ENCODE data around the gene ERGIC3. TPM values are rescaled to one million over a fixed set of nuclear protein-coding genes. Genes with fewer than 3 reads are reported as not detected.

Gene ERGIC3
- total and polyA plus RNA-seq, 10 donors: 127 to 179 (median 147) TPM

DNA sequence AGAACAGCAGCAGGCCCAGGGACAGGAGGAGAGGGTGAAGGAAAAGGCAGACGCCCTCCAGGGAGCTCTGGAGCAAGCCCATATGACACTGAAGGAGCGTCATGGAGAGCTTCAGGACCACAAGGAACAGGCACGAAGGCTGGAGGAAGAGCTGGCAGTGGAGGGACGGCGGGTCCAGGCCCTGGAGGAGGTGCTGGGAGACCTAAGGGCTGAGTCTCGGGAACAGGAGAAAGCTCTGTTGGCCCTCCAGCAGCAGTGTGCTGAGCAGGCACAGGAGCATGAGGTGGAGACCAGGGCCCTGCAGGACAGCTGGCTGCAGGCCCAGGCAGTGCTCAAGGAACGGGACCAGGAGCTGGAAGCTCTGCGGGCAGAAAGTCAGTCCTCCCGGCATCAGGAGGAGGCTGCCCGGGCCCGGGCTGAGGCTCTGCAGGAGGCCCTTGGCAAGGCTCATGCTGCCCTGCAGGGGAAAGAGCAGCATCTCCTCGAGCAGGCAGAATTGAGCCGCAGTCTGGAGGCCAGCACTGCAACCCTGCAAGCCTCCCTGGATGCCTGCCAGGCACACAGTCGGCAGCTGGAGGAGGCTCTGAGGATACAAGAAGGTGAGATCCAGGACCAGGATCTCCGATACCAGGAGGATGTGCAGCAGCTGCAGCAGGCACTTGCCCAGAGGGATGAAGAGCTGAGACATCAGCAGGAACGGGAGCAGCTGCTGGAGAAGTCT is 37.9 kb upstream of the ERGIC3 start:
- peaks cover under 1 to 78% (median 51%) of the 10 kb centered on the region in 6 donors for H3K4me1 ChIP-seq
- no peaks in the 10 kb centered on the region for H3K9me3 ChIP-seq
- H3K27me3 ChIP-seq (replicated peaks in 1 of 7): no peaks in the 10 kb centered on the region
- no peak for DNase-seq
- TF ChIP-seq POLR2AphosphoS5 (IDR thresholded peaks at IDR 0.05) (peak in 1 of 3 donors; percentile 39), POLR2A (IDR thresholded peaks at IDR 0.05) (no peak)
- intact Hi-C loops (cut with DNase I; ENCODE audit: low total_unique reads): no loop called here
- H3K27ac ChIP-seq: peak overlapping the region in 4 of 8 donors; percentile 31 to 66 (median 40)
- H3K36me3 ChIP-seq: peaks cover 0 to 100% (median 91%) of the 10 kb centered on the region in 6 donors
- no peak overlapping the region for H3K4me3 ChIP-seq
- WGBS, 5 donors: 90 to 95% (median 94%) methylated on average over 12 to 16 of the region's 16 CpGs

DNA sequence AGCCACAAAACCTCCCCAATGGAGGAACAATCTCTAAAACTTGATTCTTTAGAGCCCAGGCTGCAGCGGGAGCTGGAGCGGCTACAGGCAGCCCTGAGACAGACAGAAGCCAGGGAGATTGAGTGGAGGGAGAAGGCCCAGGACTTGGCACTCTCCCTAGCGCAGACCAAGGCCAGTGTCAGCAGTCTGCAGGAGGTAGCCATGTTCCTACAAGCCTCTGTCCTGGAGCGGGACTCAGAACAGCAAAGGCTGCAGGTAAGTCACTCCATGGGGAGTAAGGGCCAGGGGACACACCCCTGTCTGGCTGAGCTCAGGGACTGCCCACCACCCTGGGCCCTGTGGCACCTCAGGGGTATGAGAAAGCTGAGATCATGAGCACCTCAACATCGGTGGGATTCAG is 37.1 kb upstream of the ERGIC3 start:
- WGBS, 5 donors: 97 to 99% (median 98%) methylated on average over 4 to 5 of the region's 5 CpGs
- Histone ChIP-seq H3K4me1 (peaks cover 3 to 86% (median 53%) of the 10 kb centered on the region in 6 donors), H3K36me3 (peaks cover 0 to 100% (median 91%) of the 10 kb centered on the region in 6 donors), H3K9me3 (no peaks in the 10 kb centered on the region), H3K4me3 (no peak overlapping the region), H3K27me3 (replicated peaks in 1 of 7) (no peaks in the 10 kb centered on the region), H3K27ac (peak overlapping the region in 1 of 8 donors; percentile 18)
- intact Hi-C loops (cut with DNase I; ENCODE audit: low total_unique reads): no loop called here
- DNase-seq: no peak
- no peak for TF ChIP-seq POLR2AphosphoS5 (IDR thresholded peaks at IDR 0.05)
- no peak for TF ChIP-seq POLR2A (IDR thresholded peaks at IDR 0.05)
- TF ChIP-seq, protein P1, sequence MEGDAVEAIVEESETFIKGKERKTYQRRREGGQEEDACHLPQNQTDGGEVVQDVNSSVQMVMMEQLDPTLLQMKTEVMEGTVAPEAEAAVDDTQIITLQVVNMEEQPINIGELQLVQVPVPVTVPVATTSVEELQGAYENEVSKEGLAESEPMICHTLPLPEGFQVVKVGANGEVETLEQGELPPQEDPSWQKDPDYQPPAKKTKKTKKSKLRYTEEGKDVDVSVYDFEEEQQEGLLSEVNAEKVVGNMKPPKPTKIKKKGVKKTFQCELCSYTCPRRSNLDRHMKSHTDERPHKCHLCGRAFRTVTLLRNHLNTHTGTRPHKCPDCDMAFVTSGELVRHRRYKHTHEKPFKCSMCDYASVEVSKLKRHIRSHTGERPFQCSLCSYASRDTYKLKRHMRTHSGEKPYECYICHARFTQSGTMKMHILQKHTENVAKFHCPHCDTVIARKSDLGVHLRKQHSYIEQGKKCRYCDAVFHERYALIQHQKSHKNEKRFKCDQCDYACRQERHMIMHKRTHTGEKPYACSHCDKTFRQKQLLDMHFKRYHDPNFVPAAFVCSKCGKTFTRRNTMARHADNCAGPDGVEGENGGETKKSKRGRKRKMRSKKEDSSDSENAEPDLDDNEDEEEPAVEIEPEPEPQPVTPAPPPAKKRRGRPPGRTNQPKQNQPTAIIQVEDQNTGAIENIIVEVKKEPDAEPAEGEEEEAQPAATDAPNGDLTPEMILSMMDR (IDR thresholded peaks at IDR 0.05 in 8 of 11, conservative IDR thresholded peaks at IDR 0.05 in 3 of 11): no peak

DNA sequence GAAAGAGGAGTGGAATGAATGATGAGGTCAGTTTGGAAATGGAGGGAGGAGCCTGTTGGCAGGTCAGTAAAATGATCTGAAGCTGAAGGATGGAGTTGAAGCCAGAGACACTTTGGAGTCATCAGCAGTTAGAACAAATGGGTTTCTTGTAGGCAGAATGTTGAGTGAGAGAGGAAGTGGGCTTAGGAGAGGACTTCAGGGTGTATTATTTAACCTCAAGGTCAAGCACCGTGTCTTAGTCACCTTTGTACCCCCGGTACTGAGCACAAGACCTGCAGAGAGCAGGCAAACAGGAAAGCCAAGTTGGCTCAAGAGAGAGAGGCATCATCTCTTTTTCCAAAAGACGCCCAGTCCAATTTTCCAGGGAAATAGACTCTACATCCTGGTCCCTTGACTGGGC is 35.7 kb upstream of the ERGIC3 start:
- peaks cover 3 to 100% (median 91%) of the 10 kb centered on the region in 6 donors for H3K36me3 ChIP-seq
- peak in 1 of 3 donors; percentile 41 for TF ChIP-seq POLR2AphosphoS5 (IDR thresholded peaks at IDR 0.05)
- TF ChIP-seq, protein P1 (IDR thresholded peaks at IDR 0.05 in 8 of 11, conservative IDR thresholded peaks at IDR 0.05 in 3 of 11): no peak
- peak overlapping the region in 5 of 8 donors; percentile 12 to 64 (median 43) for H3K27ac ChIP-seq
- 56 to 75% (median 64%) methylated on average over 3 of the region's 3 CpGs for WGBS, 5 donors
- intact Hi-C loops (cut with DNase I; ENCODE audit: low total_unique reads): no loop called here
- H3K4me1 ChIP-seq: peaks cover 3 to 87% (median 53%) of the 10 kb centered on the region in 6 donors
- H3K4me3 ChIP-seq: no peak overlapping the region
- DNase-seq: no peak
- H3K27me3 ChIP-seq (replicated peaks in 1 of 7): no peaks in the 10 kb centered on the region
- H3K9me3 ChIP-seq: no peaks in the 10 kb centered on the region

- Histone ChIP-seq H3K27ac (peak overlapping the region in 5 of 8 donors; percentile 12 to 64 (median 43)), H3K36me3 (peaks cover 3 to 100% (median 91%) of the 10 kb centered on the region in 6 donors), H3K4me3 (no peak overlapping the region), H3K9me3 (no peaks in the 10 kb centered on the region), H3K4me1 (peaks cover 3 to 79% (median 51%) of the 10 kb centered on the region in 6 donors), H3K27me3 (replicated peaks in 1 of 7) (no peaks in the 10 kb centered on the region)
- intact Hi-C loops (cut with DNase I; ENCODE audit: low total_unique reads): no loop called here
- WGBS, 5 donors: 74 to 81% (median 78%) methylated on average over 6 of the region's 6 CpGs
- no peak for TF ChIP-seq POLR2A (IDR thresholded peaks at IDR 0.05)
- TF ChIP-seq POLR2AphosphoS5 (IDR thresholded peaks at IDR 0.05): no peak
- TF ChIP-seq, protein P1 (IDR thresholded peaks at IDR 0.05 in 8 of 11, conservative IDR thresholded peaks at IDR 0.05 in 3 of 11): no peak
- no peak for DNase-seq
These were observed 34.8 kb upstream of the ERGIC3 start for GRCh38 chr20:35506872-35507638.
